GM13977 (cell line): ENCODE measurements around the gene FNDC7.
"Not testable (repeated sequence)": the region's sequence is repeated elsewhere in the genome, so short reads cannot be mapped to it uniquely, and the experiment has no call there.

ENCODE experiments used
- DNase-seq: peaks from one replicate; pipeline ENCODE4 v3.0.0; 2012; ENCODE audit warnings: low spot score
- in situ Hi-C: fragments of 300-500 bp; cut with MboI; formaldehyde crosslinking; loops from one replicate; pipeline ENCODE4 v1.12.0; 2022; ENCODE audit warnings: low sequenced_read_pairs, low pct_unique_long_range_greater_than_20kb, mixed read lengths, inconsistent platforms; ENCODE audit not compliant: unreplicated experiment
- TF ChIP-seq, protein P1 (sequence below): IDR thresholded peaks from 2 replicates; pipeline ENCODE4 v1.5.1; 2012; ENCODE audit warnings: mild to moderate bottlenecking, control low read depth; ENCODE audit not compliant: insufficient read depth; ENCODE audit errors: extremely low read depth, missing control alignments

The FNDC7 gene

DNA sequence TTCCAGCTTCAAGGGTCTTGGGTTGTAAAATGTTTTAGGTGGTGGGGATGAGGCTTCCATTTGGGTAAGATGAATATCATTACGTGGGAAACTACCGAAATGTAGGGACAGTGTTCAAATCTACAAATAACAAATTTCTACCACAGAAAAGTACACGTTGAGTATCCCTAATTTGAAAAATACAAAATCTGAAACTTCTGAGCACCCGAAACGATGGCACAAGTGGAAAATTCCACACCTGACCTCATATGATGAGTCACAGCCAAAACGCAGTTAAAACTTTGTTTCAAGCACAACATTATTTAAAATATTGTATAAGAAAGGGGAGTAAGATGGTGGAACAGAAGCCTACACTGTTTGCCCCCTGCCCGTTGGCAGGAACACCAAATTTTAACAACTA lies 43.0 kb upstream of the FNDC7 start:
- DNase-seq, result no peak
- in situ Hi-C loops, result no loop called here
- TF ChIP-seq, protein P1, sequence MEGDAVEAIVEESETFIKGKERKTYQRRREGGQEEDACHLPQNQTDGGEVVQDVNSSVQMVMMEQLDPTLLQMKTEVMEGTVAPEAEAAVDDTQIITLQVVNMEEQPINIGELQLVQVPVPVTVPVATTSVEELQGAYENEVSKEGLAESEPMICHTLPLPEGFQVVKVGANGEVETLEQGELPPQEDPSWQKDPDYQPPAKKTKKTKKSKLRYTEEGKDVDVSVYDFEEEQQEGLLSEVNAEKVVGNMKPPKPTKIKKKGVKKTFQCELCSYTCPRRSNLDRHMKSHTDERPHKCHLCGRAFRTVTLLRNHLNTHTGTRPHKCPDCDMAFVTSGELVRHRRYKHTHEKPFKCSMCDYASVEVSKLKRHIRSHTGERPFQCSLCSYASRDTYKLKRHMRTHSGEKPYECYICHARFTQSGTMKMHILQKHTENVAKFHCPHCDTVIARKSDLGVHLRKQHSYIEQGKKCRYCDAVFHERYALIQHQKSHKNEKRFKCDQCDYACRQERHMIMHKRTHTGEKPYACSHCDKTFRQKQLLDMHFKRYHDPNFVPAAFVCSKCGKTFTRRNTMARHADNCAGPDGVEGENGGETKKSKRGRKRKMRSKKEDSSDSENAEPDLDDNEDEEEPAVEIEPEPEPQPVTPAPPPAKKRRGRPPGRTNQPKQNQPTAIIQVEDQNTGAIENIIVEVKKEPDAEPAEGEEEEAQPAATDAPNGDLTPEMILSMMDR, result no peak

DNA sequence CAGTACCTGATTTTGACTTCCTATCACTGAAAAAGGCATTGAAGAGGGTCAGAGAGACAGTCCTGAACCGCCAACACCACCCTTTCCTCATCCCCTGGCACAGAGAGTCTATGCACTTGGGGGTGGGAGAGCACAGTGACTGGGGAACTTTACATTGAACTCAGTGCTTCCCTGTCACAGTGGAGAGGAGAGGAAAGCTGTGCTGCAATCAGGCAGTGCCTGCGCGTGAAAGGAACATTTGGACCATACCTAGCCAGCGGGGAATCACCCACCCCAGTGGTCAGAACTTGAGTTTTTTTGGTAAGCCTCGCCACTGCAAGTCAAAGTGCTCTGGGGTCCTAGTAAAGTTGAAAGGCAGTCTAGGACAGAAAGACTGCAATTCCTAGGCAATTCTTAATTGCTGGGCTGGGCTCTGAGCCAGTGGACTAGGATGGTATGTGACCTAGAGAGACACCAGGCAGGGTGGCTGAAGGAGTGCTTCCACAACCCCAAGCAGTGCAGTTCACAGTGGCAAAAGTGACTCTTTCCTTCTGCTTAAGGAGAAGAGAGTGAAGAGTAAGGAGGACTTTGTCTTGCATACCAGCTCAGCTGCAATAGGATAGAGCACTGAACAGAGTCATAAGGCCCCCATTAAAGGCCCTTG lies 42.5 kb upstream of the FNDC7 start:
- in situ Hi-C loops, result no loop called here
- no peak for DNase-seq

DNA sequence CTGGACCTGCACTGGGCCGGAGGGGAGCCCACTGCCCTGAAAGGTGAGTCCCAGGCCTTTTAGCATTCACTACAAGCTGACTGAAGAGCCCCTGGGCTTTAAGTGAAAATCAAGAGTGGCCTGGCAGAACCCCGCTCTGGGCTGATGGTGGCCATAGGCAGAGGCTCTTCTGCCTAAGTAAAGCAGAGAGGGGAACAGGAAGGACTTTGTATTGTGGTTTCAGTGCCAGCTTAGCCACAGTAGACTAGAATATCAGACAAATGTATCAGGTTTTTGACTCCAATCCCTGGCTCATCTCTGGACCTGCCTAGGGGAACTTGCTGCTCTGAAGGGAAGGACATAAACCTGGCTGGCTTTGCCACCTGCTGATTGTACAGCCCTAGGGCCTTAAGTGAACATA lies 41.6 kb upstream of the FNDC7 start:
- TF ChIP-seq, protein P1, result no peak
- in situ Hi-C loops, result no loop called here
- no peak for DNase-seq

More for the DNA sequence above, 42.5 kb upstream of the FNDC7 start:
- TF ChIP-seq, protein P1, result no peak

DNA sequence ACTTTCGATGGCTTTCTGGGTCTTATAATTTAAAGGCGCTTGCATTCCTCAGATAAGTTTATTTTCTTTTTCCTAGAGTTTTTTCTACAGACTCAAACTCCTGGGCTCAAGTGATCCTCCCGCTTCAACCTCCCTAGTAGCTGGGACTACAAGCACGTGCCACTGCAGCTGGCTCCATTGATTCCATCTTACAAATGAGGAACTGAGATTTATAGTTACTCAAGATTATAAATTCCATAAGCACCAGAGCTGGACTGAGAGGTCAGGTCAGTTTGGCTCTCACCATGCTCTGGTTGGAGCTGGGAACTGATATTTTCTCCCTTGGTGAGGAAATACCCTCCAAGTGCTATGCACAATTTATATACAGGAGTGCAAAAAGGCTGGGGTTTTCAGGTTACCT lies 34.0 kb upstream of the FNDC7 start:
- TF ChIP-seq, protein P1, result no peak
- in situ Hi-C loops, result no loop called here
- DNase-seq, result no peak

DNA sequence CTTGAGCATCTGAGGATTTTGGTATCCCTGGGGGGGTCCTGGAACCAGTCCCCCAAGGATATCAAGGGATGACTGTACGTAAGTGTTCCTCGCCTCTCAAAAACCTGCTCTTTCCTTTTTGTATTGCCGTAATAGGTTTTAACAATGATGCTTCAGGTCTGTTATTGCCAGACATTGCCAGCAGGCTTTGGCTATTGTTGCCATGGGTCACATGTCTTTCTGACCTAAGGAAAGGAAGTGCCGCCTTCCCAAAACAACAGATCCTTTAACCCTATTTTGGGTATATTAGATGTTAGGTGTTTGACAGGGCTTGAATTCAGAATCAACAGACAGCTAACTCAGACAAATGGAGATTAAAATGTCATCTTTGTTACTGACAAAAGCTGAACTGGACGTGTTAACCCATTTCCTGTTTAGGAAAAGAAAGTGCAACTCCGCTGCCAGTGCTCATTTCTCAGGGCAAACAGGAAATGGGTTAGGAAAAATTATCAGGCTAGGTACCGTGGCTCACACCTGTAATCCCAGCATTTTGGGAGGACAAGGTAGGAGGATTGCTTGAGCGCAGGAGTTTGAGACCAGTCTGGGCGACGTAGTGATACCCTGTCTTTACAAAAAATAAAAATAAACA lies 33.0 kb upstream of the FNDC7 start:
- in situ Hi-C loops, result no loop called here
- DNase-seq, result no peak
- TF ChIP-seq, protein P1, result no peak

DNA sequence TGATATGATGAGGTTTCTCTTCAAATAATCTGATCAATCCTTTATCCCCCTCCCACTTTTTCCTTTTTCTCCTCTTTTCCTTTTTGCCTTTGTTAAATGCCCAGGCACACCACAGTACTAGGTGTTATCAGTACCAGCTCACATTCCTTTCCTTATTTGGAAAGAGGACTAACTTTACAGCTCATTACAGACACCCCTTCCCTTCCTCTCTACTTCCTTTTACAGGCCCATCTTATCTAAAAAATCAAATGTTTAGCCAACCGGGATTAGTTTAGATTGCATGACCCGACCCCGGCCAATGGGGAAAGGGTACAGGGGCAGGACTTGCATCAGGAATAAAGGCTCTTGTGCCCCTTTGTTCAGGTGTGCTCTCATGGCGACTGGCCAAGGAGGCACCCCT lies 31.0 kb upstream of the FNDC7 start:
- DNase-seq, in situ Hi-C loops: not testable (repeated sequence)

DNA sequence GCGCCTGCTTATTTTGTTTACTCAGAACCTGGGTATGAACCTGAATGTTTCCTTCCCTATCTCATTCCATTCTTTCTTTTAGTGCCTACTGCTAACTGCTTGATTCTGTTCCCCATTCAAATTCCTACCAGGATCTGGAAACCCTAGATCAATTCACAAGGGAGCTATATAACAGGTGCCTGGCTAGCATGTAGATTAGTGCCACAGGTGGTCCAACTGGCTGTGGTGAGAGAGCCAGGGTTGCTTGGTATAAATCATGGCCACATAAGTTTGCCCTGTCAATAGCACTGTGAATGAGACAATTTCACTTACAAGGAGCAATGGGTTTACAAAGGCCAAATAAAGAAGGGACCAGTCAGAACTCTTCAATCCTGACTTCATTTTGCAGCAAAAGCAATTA lies 27.2 kb upstream of the FNDC7 start:
- in situ Hi-C loops, result no loop called here
- no peak for DNase-seq
- TF ChIP-seq, protein P1, result no peak
